CD4-positive, alpha-beta T cell treated with Interleukin-17A for 1 hour (primary cell): ENCODE results near the gene AFF3.

Source experiments
- DNase-seq: peaks from one replicate; pipeline ENCODE4 v3.0.0-alpha.2; 2020

The AFF3 gene

GRCh38 chr2:99877963-99878362 is 264.4 kb downstream of the AFF3 start:
- no peak for DNase-seq

- no peak for DNase-seq
Observed at GRCh38 chr2:99876956-99877355, 265.4 kb downstream of the AFF3 start.

- no peak for DNase-seq
Observed at GRCh38 chr2:99875627-99876201, 266.7 kb downstream of the AFF3 start.

- no peak for DNase-seq
Observed at GRCh38 chr2:99868260-99868659, 274.1 kb downstream of the AFF3 start.

GRCh38 chr2:99867770-99868169 is 274.6 kb downstream of the AFF3 start:
- no peak for DNase-seq

GRCh38 chr2:99865818-99866676 is 276.3 kb downstream of the AFF3 start:
- DNase-seq = no peak

- no peak for DNase-seq
Observed at GRCh38 chr2:99864561-99865553, 277.5 kb downstream of the AFF3 start.

- DNase-seq = no peak
Observed at GRCh38 chr2:99863903-99864270, 278.5 kb downstream of the AFF3 start.

GRCh38 chr2:99863236-99863902 is 279.0 kb downstream of the AFF3 start:
- no peak for DNase-seq

- no peak for DNase-seq
Observed at GRCh38 chr2:99862566-99862965, 279.8 kb downstream of the AFF3 start.

GRCh38 chr2:99861376-99861760 is 281.0 kb downstream of the AFF3 start:
- no peak for DNase-seq

- no peak for DNase-seq
Observed at GRCh38 chr2:99860720-99861375, 281.5 kb downstream of the AFF3 start.

- DNase-seq = no peak
Observed at GRCh38 chr2:99858951-99859596, 283.3 kb downstream of the AFF3 start.

GRCh38 chr2:99857867-99858444 is 284.4 kb downstream of the AFF3 start:
- no peak for DNase-seq

GRCh38 chr2:99857372-99857771 is 285.0 kb downstream of the AFF3 start:
- no peak for DNase-seq

- no peak for DNase-seq
Observed at GRCh38 chr2:99856119-99856518, 286.3 kb downstream of the AFF3 start.

- DNase-seq = no peak
Observed at GRCh38 chr2:99854236-99854852, 288.0 kb downstream of the AFF3 start.

GRCh38 chr2:99852956-99853355 is 289.4 kb downstream of the AFF3 start:
- DNase-seq = no peak

- no peak for DNase-seq
Observed at GRCh38 chr2:99852376-99852934, 289.9 kb downstream of the AFF3 start.

GRCh38 chr2:99851811-99852210 is 290.6 kb downstream of the AFF3 start:
- DNase-seq = no peak

- no peak for DNase-seq
Observed at GRCh38 chr2:99851089-99851488, 291.3 kb downstream of the AFF3 start.
